Testis (tissue), 2 donors: ENCODE measurements around the gene PRRT1B.

Source experiments
- POLR2A ChIP-seq: fragments of 450-650 bp; IDR thresholded peaks from one replicate; pipeline ENCODE4 v1.6.1; 2017; ENCODE audit warnings: antibody characterized with exemption, mild to moderate bottlenecking, moderate library complexity
- TF ChIP-seq, protein P1 (sequence below), 3 experiments: fragments of 450-650 bp in 2 of 3; fragments of 200-600 bp in 1 of 3; sonication (generic) in 1 of 3; IDR thresholded peaks; one replicate each; pipeline ENCODE4 v1.5.1; 2016 to 2019; ENCODE audit warnings: antibody characterized with exemption in 3 of 3, mild to moderate bottlenecking in 2 of 3, moderate library complexity in 1 of 3

DNA sequence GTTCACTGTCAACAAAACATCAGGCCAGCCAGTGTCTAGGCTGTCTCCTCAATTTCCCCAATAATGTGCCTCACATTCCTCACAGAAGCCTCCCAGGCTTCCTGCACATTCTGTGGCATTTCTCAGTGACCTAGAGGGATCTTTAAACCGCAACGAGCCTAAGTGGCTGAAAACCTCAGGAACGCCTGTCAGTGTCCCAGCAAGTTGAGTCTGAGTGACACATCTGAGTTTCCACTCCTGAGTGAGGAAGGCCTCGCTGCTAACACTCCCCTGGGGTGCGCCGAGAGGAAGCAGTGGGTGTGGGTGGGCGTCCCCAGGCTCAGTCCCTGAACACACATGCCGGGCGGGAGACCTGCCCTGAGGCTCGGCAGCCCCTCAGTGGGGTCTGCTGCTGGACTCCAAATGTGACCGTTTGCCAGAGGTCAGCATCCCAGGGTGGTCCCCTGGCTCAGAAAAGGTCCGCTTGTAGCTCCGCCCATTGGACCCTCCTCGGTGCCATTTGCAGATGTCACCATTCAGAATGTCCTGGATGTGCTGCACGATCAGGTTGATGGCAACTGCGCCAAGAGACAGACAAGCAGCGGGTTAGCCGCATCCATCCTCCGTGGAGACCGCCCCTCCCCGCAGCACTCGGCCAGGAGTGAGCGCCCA is 20.5 kb upstream of the PRRT1B start:
- TF ChIP-seq, protein P1, sequence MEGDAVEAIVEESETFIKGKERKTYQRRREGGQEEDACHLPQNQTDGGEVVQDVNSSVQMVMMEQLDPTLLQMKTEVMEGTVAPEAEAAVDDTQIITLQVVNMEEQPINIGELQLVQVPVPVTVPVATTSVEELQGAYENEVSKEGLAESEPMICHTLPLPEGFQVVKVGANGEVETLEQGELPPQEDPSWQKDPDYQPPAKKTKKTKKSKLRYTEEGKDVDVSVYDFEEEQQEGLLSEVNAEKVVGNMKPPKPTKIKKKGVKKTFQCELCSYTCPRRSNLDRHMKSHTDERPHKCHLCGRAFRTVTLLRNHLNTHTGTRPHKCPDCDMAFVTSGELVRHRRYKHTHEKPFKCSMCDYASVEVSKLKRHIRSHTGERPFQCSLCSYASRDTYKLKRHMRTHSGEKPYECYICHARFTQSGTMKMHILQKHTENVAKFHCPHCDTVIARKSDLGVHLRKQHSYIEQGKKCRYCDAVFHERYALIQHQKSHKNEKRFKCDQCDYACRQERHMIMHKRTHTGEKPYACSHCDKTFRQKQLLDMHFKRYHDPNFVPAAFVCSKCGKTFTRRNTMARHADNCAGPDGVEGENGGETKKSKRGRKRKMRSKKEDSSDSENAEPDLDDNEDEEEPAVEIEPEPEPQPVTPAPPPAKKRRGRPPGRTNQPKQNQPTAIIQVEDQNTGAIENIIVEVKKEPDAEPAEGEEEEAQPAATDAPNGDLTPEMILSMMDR (IDR thresholded peaks at IDR 0.05): no peak
- no peak for TF ChIP-seq POLR2A
